Neural progenitor cell (in vitro differentiated cells): ENCODE data around the gene IL1RAPL1.
"Not testable (repeated sequence)": the region's sequence is repeated elsewhere in the genome, so short reads cannot be mapped to it uniquely, and the experiment has no call there.

Experiments
- EZH2 ChIP-seq: fragments of 200-600 bp; sonication (generic); IDR thresholded peaks from 2 replicates; pipeline ENCODE4 v1.6.1; 2017; ENCODE audit warnings: antibody characterized with exemption, mild to moderate bottlenecking, moderate library complexity
- EZH2phosphoT487 ChIP-seq: fragments of 200-600 bp; sonication (generic); IDR thresholded peaks from 2 replicates; pipeline ENCODE4 v1.6.1; 2017; ENCODE audit warnings: antibody characterized with exemption
- TF ChIP-seq, protein P1 (sequence below): fragments of 200-600 bp; sonication (generic); IDR thresholded peaks from 2 replicates; pipeline ENCODE4 v1.5.1; 2017; ENCODE audit warnings: antibody characterized with exemption, mild to moderate bottlenecking

DNA sequence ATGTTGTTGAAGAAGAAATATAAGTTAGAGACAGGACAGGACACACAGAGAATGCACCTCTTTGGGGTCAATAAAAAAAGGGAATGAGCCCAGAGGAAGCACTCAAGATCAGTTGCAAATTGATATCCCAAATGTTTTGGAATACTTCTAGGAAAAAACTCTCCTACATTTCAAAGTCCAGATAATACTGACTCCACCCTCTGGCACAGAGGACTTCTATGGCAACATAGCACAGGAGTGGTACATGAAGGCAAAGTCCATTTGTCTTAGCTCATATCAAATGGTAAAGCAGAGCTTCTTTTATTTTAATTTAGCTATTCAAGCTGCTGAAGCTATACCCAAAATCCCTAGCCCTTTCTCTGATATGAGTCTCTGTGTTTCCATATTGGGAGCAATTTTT lies 787.5 kb downstream of the IL1RAPL1 start:
- TF ChIP-seq EZH2phosphoT487, EZH2: not testable (repeated sequence)
- TF ChIP-seq, protein P1, sequence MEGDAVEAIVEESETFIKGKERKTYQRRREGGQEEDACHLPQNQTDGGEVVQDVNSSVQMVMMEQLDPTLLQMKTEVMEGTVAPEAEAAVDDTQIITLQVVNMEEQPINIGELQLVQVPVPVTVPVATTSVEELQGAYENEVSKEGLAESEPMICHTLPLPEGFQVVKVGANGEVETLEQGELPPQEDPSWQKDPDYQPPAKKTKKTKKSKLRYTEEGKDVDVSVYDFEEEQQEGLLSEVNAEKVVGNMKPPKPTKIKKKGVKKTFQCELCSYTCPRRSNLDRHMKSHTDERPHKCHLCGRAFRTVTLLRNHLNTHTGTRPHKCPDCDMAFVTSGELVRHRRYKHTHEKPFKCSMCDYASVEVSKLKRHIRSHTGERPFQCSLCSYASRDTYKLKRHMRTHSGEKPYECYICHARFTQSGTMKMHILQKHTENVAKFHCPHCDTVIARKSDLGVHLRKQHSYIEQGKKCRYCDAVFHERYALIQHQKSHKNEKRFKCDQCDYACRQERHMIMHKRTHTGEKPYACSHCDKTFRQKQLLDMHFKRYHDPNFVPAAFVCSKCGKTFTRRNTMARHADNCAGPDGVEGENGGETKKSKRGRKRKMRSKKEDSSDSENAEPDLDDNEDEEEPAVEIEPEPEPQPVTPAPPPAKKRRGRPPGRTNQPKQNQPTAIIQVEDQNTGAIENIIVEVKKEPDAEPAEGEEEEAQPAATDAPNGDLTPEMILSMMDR, result not testable (repeated sequence)
